ENCODE data around the gene IL23A. TPM values are rescaled to one million over a fixed set of nuclear protein-coding genes. Genes with fewer than 3 reads are reported as not detected.

The IL23A gene
- total RNA-seq, 1 donor from 2014 or later: 5.6 TPM

GRCh38 chr12:56298828-56299227 lies 39.9 kb upstream of the IL23A start:
- DNase-seq (no peak), ATAC-seq (ENCODE audit: low read depth) (no peak)
- intact Hi-C loops (cut with micrococcal nuclease): no loop called here
- ChIA-PET POLR2A (interaction anchor here (0.6 to 3.2 kb wide), 9 partner anchors 31 to 386 kb away, joined by 3 to 18 read pairs (median 5); partner anchors contain the start of genes IL23A, STAT2 and ZC3H10), CTCF (interaction anchor here (1.1 to 1.4 kb wide), 4 partner anchors 106 to 165 kb away, joined by 3 to 5 read pairs (median 4); partner anchors contain the start of gene SMARCC2)
- Mint-ChIP-seq H3K36me3 (ENCODE audit: low read depth) (peaks cover 30% of the 10 kb centered on the region), H3K27me3 (no peaks in the 10 kb centered on the region), H3K4me3 (peak overlapping the region; percentile 96), H3K9me3 (no peaks in the 10 kb centered on the region), H3K27ac (peak overlapping the region; percentile 97), H3K4me1 (peaks cover 59% of the 10 kb centered on the region)
- TF ChIP-seq, protein P1, sequence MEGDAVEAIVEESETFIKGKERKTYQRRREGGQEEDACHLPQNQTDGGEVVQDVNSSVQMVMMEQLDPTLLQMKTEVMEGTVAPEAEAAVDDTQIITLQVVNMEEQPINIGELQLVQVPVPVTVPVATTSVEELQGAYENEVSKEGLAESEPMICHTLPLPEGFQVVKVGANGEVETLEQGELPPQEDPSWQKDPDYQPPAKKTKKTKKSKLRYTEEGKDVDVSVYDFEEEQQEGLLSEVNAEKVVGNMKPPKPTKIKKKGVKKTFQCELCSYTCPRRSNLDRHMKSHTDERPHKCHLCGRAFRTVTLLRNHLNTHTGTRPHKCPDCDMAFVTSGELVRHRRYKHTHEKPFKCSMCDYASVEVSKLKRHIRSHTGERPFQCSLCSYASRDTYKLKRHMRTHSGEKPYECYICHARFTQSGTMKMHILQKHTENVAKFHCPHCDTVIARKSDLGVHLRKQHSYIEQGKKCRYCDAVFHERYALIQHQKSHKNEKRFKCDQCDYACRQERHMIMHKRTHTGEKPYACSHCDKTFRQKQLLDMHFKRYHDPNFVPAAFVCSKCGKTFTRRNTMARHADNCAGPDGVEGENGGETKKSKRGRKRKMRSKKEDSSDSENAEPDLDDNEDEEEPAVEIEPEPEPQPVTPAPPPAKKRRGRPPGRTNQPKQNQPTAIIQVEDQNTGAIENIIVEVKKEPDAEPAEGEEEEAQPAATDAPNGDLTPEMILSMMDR (IDR thresholded peaks at IDR 0.05): no peak

- POLR2A ChIA-PET: interaction anchor here (0.6 to 3.2 kb wide), 18 partner anchors 8 to 470 kb away, joined by 3 to 18 read pairs (median 6); partner anchors contain the start of genes DNAJC14, ESYT1, IL23A and PAN2
- H3K27me3 Mint-ChIP-seq: no peaks in the 10 kb centered on the region
- H3K36me3 Mint-ChIP-seq (ENCODE audit: low read depth): peaks cover 26% of the 10 kb centered on the region
- TF ChIP-seq, protein P1 (IDR thresholded peaks at IDR 0.05): no peak
- no peaks in the 10 kb centered on the region for H3K9me3 Mint-ChIP-seq
- CTCF ChIA-PET: interaction anchor here (1.1 to 1.4 kb wide), 2 partner anchors 111 to 165 kb away, joined by 3 to 4 read pairs; no protein-coding TSS in a partner anchor
- no peak for DNase-seq
- intact Hi-C loops (cut with micrococcal nuclease): no loop called here
- peaks cover 59% of the 10 kb centered on the region for H3K4me1 Mint-ChIP-seq
- peak overlapping the region; percentile 97 for H3K27ac Mint-ChIP-seq
- ATAC-seq (ENCODE audit: low read depth): no peak
- H3K4me3 Mint-ChIP-seq: peak overlapping the region; percentile 96
Observed at GRCh38 chr12:56299308-56299852, 39.3 kb upstream of the IL23A start.

DNA sequence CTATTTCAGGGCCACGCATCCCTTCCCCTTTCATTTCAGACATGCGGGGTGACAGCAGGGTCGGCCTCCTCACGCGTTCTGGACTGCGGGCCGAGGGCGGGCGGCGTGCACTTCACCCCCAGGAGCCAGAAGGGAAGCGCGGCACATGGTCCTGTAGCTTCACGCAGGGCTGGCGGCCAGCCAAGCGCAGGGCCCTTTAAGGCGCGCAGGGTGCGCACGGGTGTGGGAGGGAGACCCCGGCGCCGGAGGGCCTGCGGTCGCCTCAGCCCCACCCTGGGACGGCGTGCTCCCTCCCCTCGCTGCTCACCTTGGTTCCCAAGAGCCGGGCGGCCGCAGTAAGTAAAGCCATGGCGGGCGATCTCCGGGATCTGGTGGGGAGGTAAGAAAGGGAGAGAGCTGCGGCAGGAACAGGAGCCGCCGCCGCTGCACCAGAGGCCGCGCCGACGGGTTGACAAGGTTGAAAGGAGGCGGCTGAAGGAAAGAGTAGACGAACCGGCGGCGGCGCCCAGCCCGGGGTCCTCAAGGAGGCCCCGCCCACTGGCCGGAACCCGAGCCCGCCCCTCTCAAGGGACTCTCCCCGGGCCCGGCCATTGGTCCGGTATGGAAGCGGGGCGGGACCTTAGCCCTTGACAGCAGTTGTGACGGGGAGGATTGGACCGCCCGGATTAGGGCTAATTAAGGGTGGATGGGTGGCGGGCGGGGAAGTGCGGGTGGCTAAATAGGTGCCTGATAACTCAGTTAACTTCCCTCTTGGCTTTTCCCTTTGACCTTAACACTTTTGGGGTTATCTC lies 38.6 kb upstream of the IL23A start, which contains the start of gene CS:
CS (minus strand) TSS at position 478 of the 791 bp plus-strand sequence; CDS start at position 349, 129 bp downstream.
- Mint-ChIP-seq H3K27me3 (no peaks in the 10 kb centered on the region), H3K4me1 (peaks cover 59% of the 10 kb centered on the region), H3K36me3 (ENCODE audit: low read depth) (peaks cover 25% of the 10 kb centered on the region), H3K27ac (peak within 1 kb of the TSS; percentile 97), H3K4me3 (peak within 1 kb of the TSS; percentile 96), H3K9me3 (no peaks in the 10 kb centered on the region)
- ATAC-seq (ENCODE audit: low read depth): peak; percentile 96
- intact Hi-C loops (cut with micrococcal nuclease): loop anchor here (1.0 to 2.0 kb wide), 14 partner anchors 13 to 327 kb away; partner anchors contain the start of genes ANKRD52, IL23A, PAN2 and RNF41
- TF ChIP-seq, protein P1 (IDR thresholded peaks at IDR 0.05): no peak
- POLR2A ChIA-PET: interaction anchor here (0.5 to 3.2 kb wide), 19 partner anchors 9 to 811 kb away, joined by 3 to 18 read pairs (median 5); partner anchors contain the start of genes DNAJC14, ESYT1, IL23A and PAN2
- CTCF ChIA-PET: no interaction called here
- DNase-seq: peak; percentile 97

- no peak for DNase-seq
- no peak for ATAC-seq (ENCODE audit: low read depth)
- Mint-ChIP-seq H3K4me1 (peaks cover 59% of the 10 kb centered on the region), H3K4me3 (peak overlapping the region; percentile 96), H3K27me3 (no peaks in the 10 kb centered on the region), H3K36me3 (ENCODE audit: low read depth) (peaks cover 28% of the 10 kb centered on the region), H3K27ac (peak overlapping the region; percentile 97), H3K9me3 (no peaks in the 10 kb centered on the region)
- POLR2A ChIA-PET: interaction anchor here (0.5 to 3.2 kb wide), 11 partner anchors 33 to 810 kb away, joined by 3 to 18 read pairs (median 6); partner anchors contain the start of genes IL23A, PAN2, SPRYD4 and STAT2
- CTCF ChIA-PET: interaction anchor here (0.9 kb wide), 1 partner anchor 43 kb away, joined by 3 read pairs; the partner anchor contains the start of gene ANKRD52
- intact Hi-C loops (cut with micrococcal nuclease): loop anchor here (1.0 to 2.0 kb wide), 14 partner anchors 14 to 328 kb away; partner anchors contain the start of genes ANKRD52, IL23A, PAN2 and RNF41
- TF ChIP-seq, protein P1 (IDR thresholded peaks at IDR 0.05): no peak
Observed at GRCh38 chr12:56300644-56301464, 37.8 kb upstream of the IL23A start.

All from activated B cell treated with CpG ODN at 0.5 μM for 24 hours (primary cell).